ENCODE measurements around the gene PRKN.

PRKN gene

GRCh38 chr6:162683135-162683534 lies 44.4 kb downstream of the PRKN start (continued):
- no peak for TF ChIP-seq ZNF404 (tag by site-specific recombination; IDR thresholded peaks at IDR 0.05)

DNA sequence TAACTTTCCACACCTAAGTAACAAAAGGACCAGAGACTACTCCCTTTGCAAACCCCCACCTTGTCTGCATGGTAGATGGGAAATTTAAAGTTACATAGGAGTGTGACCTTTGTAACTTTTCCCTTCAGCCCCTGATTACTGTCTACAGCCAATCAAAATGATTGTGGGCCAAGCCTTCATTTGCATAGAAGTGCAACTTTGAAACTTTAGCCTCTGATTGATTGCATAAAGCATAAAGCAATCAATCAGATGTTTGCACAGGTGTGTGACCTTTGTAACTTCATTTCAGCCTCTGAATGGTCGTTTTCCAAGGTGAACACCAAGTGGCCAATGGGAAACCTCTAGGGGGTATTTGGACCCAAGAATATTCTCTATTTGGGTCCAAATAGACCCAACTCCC lies 46.1 kb downstream of the PRKN start:
- no peak overlapping the region for H3K27ac ChIP-seq (ENCODE audit: extremely low read depth, low read depth, low read length)

DNA sequence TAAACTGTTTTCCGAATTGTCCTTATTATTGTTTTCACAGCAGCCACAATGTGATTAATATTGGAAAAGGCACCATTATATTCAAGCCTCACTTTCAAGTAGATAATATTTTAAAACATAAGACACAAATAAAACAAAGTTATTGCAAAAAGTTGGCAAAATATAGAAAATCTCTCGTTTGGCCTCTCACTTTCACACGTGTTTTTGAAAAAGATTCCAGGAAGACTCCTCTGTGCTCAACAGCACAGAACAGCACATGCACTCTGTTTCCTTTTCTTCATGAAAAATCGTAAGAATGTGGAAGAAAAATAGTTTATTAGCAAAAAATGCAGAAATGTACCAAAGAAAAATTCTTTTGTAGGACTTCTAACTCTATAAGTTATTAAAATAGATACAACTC lies 46.7 kb downstream of the PRKN start:
- Histone ChIP-seq H3K4me3 (ENCODE audit: low read depth, low read length) (no peak overlapping the region), H3K27ac (ENCODE audit: extremely low read depth, low read depth, low read length) (no peak overlapping the region), H3K9me3 (ENCODE audit: control insufficient read depth, insufficient read depth, low read depth, low read length) (no peaks in the 10 kb centered on the region), H3K4me1 (ENCODE audit: control insufficient read depth, insufficient read depth, low read length) (no peaks in the 10 kb centered on the region), H3K36me3 (ENCODE audit: control insufficient read depth in 2 of 2, insufficient read depth in 1 of 2, low read length in 2 of 2) (no peaks in the 10 kb centered on the region)
- POLR2A ChIA-PET: interaction anchor here (0.6 kb wide), 1 partner anchor 875 kb away, joined by 4 read pairs; no protein-coding TSS in a partner anchor
- CTCF ChIA-PET: interaction anchor here (0.6 to 0.7 kb wide), 2 partner anchors 21 to 37 kb away, joined by 3 to 4 read pairs; no protein-coding TSS in a partner anchor
- TF ChIP-seq ZNF37A (tag by site-specific recombination; IDR thresholded peaks at IDR 0.05) (no peak), ZNF645 (tag by site-specific recombination; IDR thresholded peaks at IDR 0.05) (no peak)

More for the DNA sequence above, 46.1 kb downstream of the PRKN start:
- no peaks in the 10 kb centered on the region for H3K4me1 ChIP-seq (ENCODE audit: control insufficient read depth, insufficient read depth, low read length)
- no peaks in the 10 kb centered on the region for H3K36me3 ChIP-seq (ENCODE audit: control insufficient read depth in 2 of 2, insufficient read depth in 1 of 2, low read length in 2 of 2)
- H3K4me3 ChIP-seq (ENCODE audit: low read depth, low read length): no peak overlapping the region
- no peaks in the 10 kb centered on the region for H3K9me3 ChIP-seq (ENCODE audit: control insufficient read depth, insufficient read depth, low read depth, low read length)
- TF ChIP-seq GLI2 (tag by site-specific recombination; IDR thresholded peaks at IDR 0.05; ENCODE audit: borderline replicate concordance, low read depth) (no peak), ZNF624 (tag by site-specific recombination; IDR thresholded peaks at IDR 0.05) (no peak), ZNF629 (tag by site-specific recombination; IDR thresholded peaks at IDR 0.05) (no peak)
- ChIA-PET CTCF (no interaction called here), POLR2A (no interaction called here)

GRCh38 chr6:162680367-162680766 lies 47.2 kb downstream of the PRKN start:
- Histone ChIP-seq H3K4me1 (ENCODE audit: control insufficient read depth, insufficient read depth, low read length) (no peaks in the 10 kb centered on the region), H3K36me3 (ENCODE audit: control insufficient read depth in 2 of 2, insufficient read depth in 1 of 2, low read length in 2 of 2) (no peaks in the 10 kb centered on the region), H3K27ac (ENCODE audit: extremely low read depth, low read depth, low read length) (no peak overlapping the region), H3K4me3 (ENCODE audit: low read depth, low read length) (no peak overlapping the region), H3K9me3 (ENCODE audit: control insufficient read depth, insufficient read depth, low read depth, low read length) (no peaks in the 10 kb centered on the region)
- POLR2A ChIA-PET: interaction anchor here (0.6 kb wide), 1 partner anchor 876 kb away, joined by 4 read pairs; no protein-coding TSS in a partner anchor
- TF ChIP-seq ZNF335 (tag by site-specific recombination; conservative IDR thresholded peaks at IDR 0.05) (no peak), GFI1B (tag by site-specific recombination; IDR thresholded peaks at IDR 0.05) (no peak), INSM2 (tag by site-specific recombination; IDR thresholded peaks at IDR 0.05) (no peak), ZNF37A (tag by site-specific recombination; IDR thresholded peaks at IDR 0.05) (no peak), YY2 (tag by site-specific recombination; IDR thresholded peaks at IDR 0.05) (no peak), YY1 (tag by site-specific recombination; IDR thresholded peaks at IDR 0.05) (no peak), ZBTB1 (tag by site-specific recombination; IDR thresholded peaks at IDR 0.05) (no peak), HOXA7 (CRISPR knock-in tag; IDR thresholded peaks at IDR 0.05; ENCODE audit: borderline replicate concordance) (no peak), KLF17 (tag by site-specific recombination; IDR thresholded peaks at IDR 0.05) (no peak), ZNF768 (tag by site-specific recombination; IDR thresholded peaks at IDR 0.05) (no peak), ZNF654 (tag by site-specific recombination; IDR thresholded peaks at IDR 0.05; ENCODE audit: low read depth) (no peak), ZNF311 (tag by site-specific recombination; IDR thresholded peaks at IDR 0.05; ENCODE audit: borderline replicate concordance) (no peak), GLIS2 (tag by site-specific recombination; IDR thresholded peaks at IDR 0.05) (no peak), ZNF677 (tag by site-specific recombination; IDR thresholded peaks at IDR 0.05) (no peak)
- CTCF ChIA-PET: interaction anchor here (0.6 to 0.7 kb wide), 2 partner anchors 22 to 37 kb away, joined by 3 to 4 read pairs; no protein-coding TSS in a partner anchor
